Left lung (tissue), 10 donors: ENCODE results near the gene FAM227B. TPM values are rescaled to one million over a fixed set of nuclear protein-coding genes. Genes with fewer than 3 reads are reported as not detected.

Experiments
- ATAC-seq: fragments of 200-7000 bp; cut with Tn5 transposase; one replicate; pipeline ENCODE4 v1.9.1; 2020; ENCODE audit warnings: moderate library complexity
- DNase-seq, 4 donors: peaks; one replicate each; pipeline ENCODE4 v3.0.0-alpha.2; 2013 to 2020
- H3K27ac ChIP-seq, 2 donors: fragments of 200-600 bp; sonication (generic) in 1 of 2; one replicate each; pipeline versions ENCODE4 v1.5.0 to v1.8.0; 2020 to 2021
- H3K27me3 ChIP-seq, 2 donors: fragments of 200-600 bp; sonication (generic) in 1 of 2; one replicate each; pipeline versions ENCODE4 v1.5.0 to v1.8.0; 2020 to 2021
- H3K36me3 ChIP-seq, 2 donors: fragments of 200-600 bp; sonication (generic) in 1 of 2; one replicate each; pipeline versions ENCODE4 v1.5.0 to v1.8.0; 2020 to 2021
- H3K4me1 ChIP-seq, 2 donors: fragments of 200-600 bp; one replicate each; pipeline ENCODE4 v1.8.0; 2021
- H3K4me3 ChIP-seq, 2 donors: fragments of 200-600 bp; sonication (generic) in 1 of 2; one replicate each; pipeline versions ENCODE4 v1.5.0 to v1.8.0; 2020 to 2021; ENCODE audit warnings: mild to moderate bottlenecking in 1 of 2
- H3K9me3 ChIP-seq, 2 donors: fragments of 200-600 bp; sonication (generic) in 1 of 2; one replicate each; pipeline versions ENCODE4 v1.5.0 to v1.8.0; 2020 to 2021
- CTCF ChIP-seq, 2 donors: fragments of 200-600 bp; sonication (generic) in 1 of 2; IDR thresholded peaks; one replicate each; pipeline versions ENCODE4 v1.5.0 to v1.8.0; 2021; ENCODE audit warnings: antibody characterized with exemption in 2 of 2
- intact Hi-C, 2 donors: fragments of 100-400 bp; cut with DNase I; formaldehyde crosslinking; loops; one replicate each; pipeline versions ENCODE4 v1.11.2 to v1.14.2; 2022
- polyA plus RNA-seq, 6 donors: library from polyadenylated mRNA; unstranded; fragments of 120-200 nt; gene quantifications; one replicate each; pipeline ENCODE4 v1.2.1, GENCODE V29; 2013; ENCODE audit not compliant: insufficient read length in 6 of 6
- total RNA-seq, 2 donors: library from RNA; stranded (reverse); fragmentation: NEBNext Ultra II Directional; extraction: Animal tissue kit (Norgen Biotek cat#: 25700); gene quantifications; one replicate each; pipeline ENCODE4 v1.2.1, GENCODE V29; 2021
- donor health status: DM: no; HTN: yes; CAD: no.
- donor health status: DM: no; HTN: no; CAD: no.

Gene FAM227B
- total and polyA plus RNA-seq, 8 donors, result 2.3 to 17.2 (median 13.3) TPM

- Histone ChIP-seq H3K27ac (peak overlapping the region in 1 of 2 donors; percentile 22), H3K9me3 (no peaks in the 10 kb centered on the region), H3K27me3 (no peaks in the 10 kb centered on the region), H3K4me1 (no peaks in the 10 kb centered on the region), H3K36me3 (no peaks in the 10 kb centered on the region), H3K4me3 (no peak overlapping the region)
- intact Hi-C loops, result no loop called here
- no peak for TF ChIP-seq CTCF (IDR thresholded peaks at IDR 0.05)
- DNase-seq (peak in 1 of 4 donors; percentile 32), ATAC-seq (no peak)
These were observed 24.7 kb upstream of the FAM227B start for GRCh38 chr15:49645277-49645676.

- Histone ChIP-seq H3K27ac (no peak overlapping the region), H3K27me3 (no peaks in the 10 kb centered on the region), H3K36me3 (no peaks in the 10 kb centered on the region), H3K4me3 (no peak overlapping the region), H3K9me3 (no peaks in the 10 kb centered on the region), H3K4me1 (no peaks in the 10 kb centered on the region)
- intact Hi-C loops, result no loop called here
- DNase-seq (no peak), ATAC-seq (no peak)
- TF ChIP-seq CTCF (IDR thresholded peaks at IDR 0.05), result no peak
These were observed 23.8 kb upstream of the FAM227B start for GRCh38 chr15:49644364-49644794.

- intact Hi-C loops, result no loop called here
- H3K4me3 ChIP-seq, result no peak overlapping the region
- DNase-seq, result no peak
- H3K9me3 ChIP-seq, result no peaks in the 10 kb centered on the region
- no peaks in the 10 kb centered on the region for H3K27me3 ChIP-seq
- ATAC-seq, result no peak
- no peaks in the 10 kb centered on the region for H3K4me1 ChIP-seq
- H3K36me3 ChIP-seq, result peaks cover 0 to 24% of the 10 kb centered on the region in 2 donors
- no peak for TF ChIP-seq CTCF (IDR thresholded peaks at IDR 0.05)
- no peak overlapping the region for H3K27ac ChIP-seq
These were observed 17.2 kb upstream of the FAM227B start for GRCh38 chr15:49637857-49638256.

- TF ChIP-seq CTCF (IDR thresholded peaks at IDR 0.05), result no peak
- Histone ChIP-seq H3K4me3 (no peak overlapping the region), H3K9me3 (peaks cover 0 to 19% of the 10 kb centered on the region in 2 donors), H3K27me3 (no peaks in the 10 kb centered on the region), H3K27ac (no peak overlapping the region), H3K4me1 (peaks cover 0 to 6% of the 10 kb centered on the region in 2 donors), H3K36me3 (peaks cover 0 to 28% of the 10 kb centered on the region in 2 donors)
- intact Hi-C loops, result no loop called here
- no peak for ATAC-seq
- DNase-seq, result no peak
These were observed 7.8 kb upstream of the FAM227B start for GRCh38 chr15:49628379-49628778.

GRCh38 chr15:49627407-49627877 is 6.8 kb upstream of the FAM227B start:
- peaks cover 0 to 15% of the 10 kb centered on the region in 2 donors for H3K4me1 ChIP-seq
- peaks cover 0 to 25% of the 10 kb centered on the region in 2 donors for H3K36me3 ChIP-seq
- DNase-seq (no peak), ATAC-seq (peak; percentile 71)
- H3K9me3 ChIP-seq, result peaks cover 0 to 19% of the 10 kb centered on the region in 2 donors
- no peaks in the 10 kb centered on the region for H3K27me3 ChIP-seq
- intact Hi-C loops, result no loop called here
- no peak overlapping the region for H3K4me3 ChIP-seq
- no peak overlapping the region for H3K27ac ChIP-seq
- no peak for TF ChIP-seq CTCF (IDR thresholded peaks at IDR 0.05)
